K562 (cell line): Measurements from ENCODE around the gene RHBDD1. TPM values are rescaled to one million over a fixed set of nuclear protein-coding genes. Genes with fewer than 3 reads are reported as not detected.

Experiments
- ATAC-seq: fragments of 200-7000 bp; cut with Tn5 transposase; 3 replicates; pipeline ENCODE4 v1.9.1; 2020; ENCODE audit warnings: moderate library complexity
- BruUV-seq: library from RNA; stranded (reverse); fragments of 400-500 nt; replicated peaks from 2 replicates; lab custom pipeline; 2021; lab: Mats Ljungman, UMichigan
- CTCF ChIA-PET: fragments of 300-600 bp; formaldehyde crosslinking; extraction: SDS; loops from one replicate; lab custom pipeline; 2021; ENCODE audit warnings: low intra/inter-chr PET ratio; lab: Yijun Ruan, JAX
- POLR2A ChIA-PET: fragments of 300-600, 350-650 bp; sonication (Branson Sonifier 250); formaldehyde crosslinking; extraction: SDS; loops from one replicate; lab custom pipeline; 2021; ENCODE audit warnings: antibody characterized with exemption, inconsistent platforms; lab: Yijun Ruan, JAX
- DNase-seq, 4 experiments: peaks; one replicate each; pipeline versions ENCODE4 v3.0.0 to v3.0.0-alpha.2; 2011 to 2018; ENCODE audit warnings: low spot score in 3 of 4, mixed read lengths in 3 of 4; ENCODE audit errors: extremely low read depth in 1 of 4
- FAIRE-seq: peaks from 2 replicates; lab custom pipeline; 2011; peaks lifted over from hg19 to GRCh38; lab: Jason Lieb, UNC
- H2AFZ ChIP-seq: 2 replicates; pipeline ENCODE4 v1.6.0; 2011; ENCODE audit warnings: low read depth, low read length, control low read depth, inconsistent platforms
- H3K27ac ChIP-seq: fragments of 200-600 bp; 3 replicates; pipeline ENCODE4 v1.8.0; 2011; ENCODE audit warnings: low read depth, mild to moderate bottlenecking, control low read depth, inconsistent platforms, low read length, moderate library complexity, mixed read lengths; ENCODE audit errors: extremely low read depth
- H3K27me3 ChIP-seq, 2 experiments: fragments of 300-600 bp in 1 of 2; 2 replicates in 1 of 2; 3 replicates in 1 of 2; pipeline versions ENCODE4 v1.6.0 to v1.8.0; 2011; ENCODE audit warnings: inconsistent platforms in 2 of 2, low read length in 2 of 2, mild to moderate bottlenecking in 1 of 2, mixed read lengths in 1 of 2, moderate library complexity in 1 of 2; ENCODE audit not compliant: control insufficient read depth in 2 of 2, insufficient read depth in 2 of 2
- H3K36me3 ChIP-seq: fragments of 300-600 bp; 3 replicates; pipeline ENCODE4 v1.8.0; 2011; ENCODE audit warnings: mild to moderate bottlenecking, low read length, inconsistent platforms; ENCODE audit not compliant: control insufficient read depth, insufficient read depth
- H3K4me1 ChIP-seq, 2 experiments: fragments of 200-600 bp in 1 of 2; replicated peaks in 1 of 2; 2 replicates in 1 of 2; 3 replicates in 1 of 2; pipeline versions ENCODE4 v1.5.1 to v1.8.0; 2011; ENCODE audit warnings: inconsistent platforms in 2 of 2, low read length in 2 of 2, mild to moderate bottlenecking in 1 of 2, mixed read lengths in 1 of 2, moderate library complexity in 1 of 2; ENCODE audit not compliant: control insufficient read depth in 2 of 2, insufficient read depth in 2 of 2
- H3K4me2 ChIP-seq: 2 replicates; pipeline ENCODE4 v1.6.1; 2011; ENCODE audit warnings: low read length, control low read depth, inconsistent platforms, mixed read lengths; ENCODE audit not compliant: insufficient read depth
- H3K4me3 ChIP-seq: fragments of 200-600 bp; sonication (generic), shearing (Covaris generic); 2 replicates; pipeline ENCODE4 v1.5.1; 2016; ENCODE audit warnings: control low read depth, inconsistent platforms
- H3K79me2 ChIP-seq: fragments of 200-600 bp; 3 replicates; pipeline ENCODE4 v1.8.0; 2011; ENCODE audit warnings: low read length, inconsistent platforms; ENCODE audit not compliant: control insufficient read depth, insufficient read depth
- H3K9ac ChIP-seq, 2 experiments: 2 replicates each; pipeline versions ENCODE4 v1.6.0 to v1.6.1; 2011; ENCODE audit warnings: low read depth in 2 of 2, low read length in 2 of 2, control low read depth in 1 of 2, inconsistent platforms in 1 of 2, mild to moderate bottlenecking in 1 of 2, mixed read lengths in 1 of 2; ENCODE audit not compliant: insufficient read depth in 1 of 2
- H3K9me1 ChIP-seq: one replicate; pipeline ENCODE4 v1.6.0; 2011; ENCODE audit warnings: inconsistent platforms, mild to moderate bottlenecking, low read length, moderate library complexity; ENCODE audit not compliant: control insufficient read depth, insufficient read depth
- H3K9me3 ChIP-seq: replicated peaks from 2 replicates; pipeline ENCODE4 v1.5.1; 2011; ENCODE audit warnings: low read depth, low read length, inconsistent platforms; ENCODE audit not compliant: control insufficient read depth, insufficient read depth
- H4K20me1 ChIP-seq: replicated peaks from 2 replicates; pipeline ENCODE4 v1.6.1; 2011; ENCODE audit warnings: low read length, inconsistent platforms, mixed read lengths; ENCODE audit not compliant: control insufficient read depth, insufficient read depth
- CSDE1 ChIP-seq, 2 experiments: fragments of 450-650 bp; IDR thresholded peaks; 2 replicates each; pipeline ENCODE4 v1.6.1; 2016; ENCODE audit warnings: mild to moderate bottlenecking in 1 of 2
- EP400 ChIP-seq: fragments of 450-650 bp; IDR thresholded peaks from 2 replicates; pipeline ENCODE4 v1.6.1; 2017; ENCODE audit warnings: antibody characterized with exemption, mild to moderate bottlenecking, moderate library complexity
- NEUROD1 ChIP-seq: fragments of 150-350 bp; IDR thresholded peaks from 2 replicates; pipeline ENCODE4 v1.6.1; 2014; ENCODE audit warnings: borderline replicate concordance, low read length, low read depth; ENCODE audit not compliant: partially characterized antibody
- PTRF ChIP-seq: fragments of 450-650 bp; IDR thresholded peaks from 2 replicates; pipeline ENCODE4 v1.6.1; 2016; ENCODE audit warnings: mild to moderate bottlenecking, missing genetic modification characterization, missing compliant biosample characterization
- ZNF76 ChIP-seq: fragments of 250-450 bp; sonication (Bioruptor Pico); IDR thresholded peaks from 2 replicates; pipeline ENCODE4 v1.4.0; 2020; ENCODE audit warnings: mild to moderate bottlenecking, moderate library complexity, borderline replicate concordance
- ZSCAN32 ChIP-seq: fragments of 450-650 bp; formaldehyde crosslinking; IDR thresholded peaks from 2 replicates; pipeline ENCODE4 v1.4.0; 2020; ENCODE audit warnings: mild to moderate bottlenecking, moderate library complexity
- WGBS: fragments of 100-300 bp; shearing (Covaris generic); methylation state at CpG from one replicate; pipeline ENCODE4 v1.1.6; 2016; ENCODE audit warnings: low coverage, mixed read lengths; ENCODE audit not compliant: insufficient coverage; ENCODE audit errors: missing lambda C conversion rate; 5-methylcytosine and 5-hydroxymethylcytosine counted together
- in situ Hi-C: fragments of 300-500 bp; cut with MboI; formaldehyde crosslinking; loops from 4 replicates; pipeline ENCODE4 v1.15.0; 2018; ENCODE audit warnings: inconsistent platforms, mixed read lengths
- intact Hi-C: fragments of 100-400 bp; cut with micrococcal nuclease; formaldehyde crosslinking; loops from 2 replicates; pipeline ENCODE4 v1.14.2; 2022
- polyA plus RNA-seq, 8 experiments: library from polyadenylated mRNA; depleted of rRNA in 4 of 8; stranded (reverse) in 5 of 8; unstranded in 3 of 8; fragments of >200 nt; fragmentation: Nextera tagmentation in 2 of 8; fragmentation: Illumina TruSeq in 1 of 8; extraction: Ambion mirVana in 2 of 8; extraction: Trizol in 1 of 8; gene quantifications; 2 replicates each; pipeline versions ENCODE4 v1.2.1 to v1.2.3, GENCODE V29; 2011 to 2014; ENCODE audit warnings: inconsistent platforms in 1 of 8, missing spikeins in 1 of 8
- total RNA-seq, 7 experiments: library from RNA; depleted of rRNA in 6 of 7; stranded (reverse); fragments of >200 nt in 6 of 7; fragmentation: Illumina TruSeq in 2 of 7; extraction: Trizol in 2 of 7; gene quantifications; 2 replicates each; pipeline versions ENCODE4 v1.2.1 to v1.2.3, GENCODE V29; 2011 to 2021; ENCODE audit warnings: low replicate concordance in 1 of 7
- TF ChIP-seq, protein P1 (sequence below): sonication (generic); formaldehyde crosslinking; IDR thresholded peaks from 2 replicates; pipeline ENCODE4 v1.8.1; 2023; ENCODE audit warnings: mild to moderate bottlenecking, missing genetic modification reagents

Gene RHBDD1
- total and polyA plus RNA-seq, 9 of the 15 experiments (the other 6 are each of a cell fraction or from before 2014, with no cell fraction given): 4.8 to 34.8 (median 15.6) TPM

DNA sequence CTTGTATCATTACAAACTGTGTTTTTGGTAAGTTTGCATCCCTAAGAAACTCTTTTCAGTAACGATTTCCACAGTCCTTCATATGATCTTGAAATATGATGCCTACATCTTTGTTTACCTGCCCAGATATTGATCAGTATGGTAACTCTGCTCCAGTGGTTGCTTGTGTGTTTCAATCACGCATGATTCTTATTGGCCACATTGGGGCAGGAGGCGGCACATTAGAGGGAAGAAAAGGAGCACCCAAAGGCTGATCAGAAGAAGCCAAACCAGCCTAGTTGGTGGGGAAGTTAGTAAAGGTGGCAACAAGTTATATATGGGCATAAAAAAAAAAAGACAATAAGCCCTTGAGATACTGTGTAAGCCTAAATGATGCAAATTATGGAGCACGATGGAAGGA is 158.9 kb downstream of the RHBDD1 start:
- intact Hi-C loops: no loop called here

More for the DNA sequence above, 158.9 kb downstream of the RHBDD1 start:
- Histone ChIP-seq H2AFZ (no peak overlapping the region), H3K27ac (no peak overlapping the region), H3K9ac (no peak overlapping the region), H3K9me3 (no peaks in the 10 kb centered on the region), H3K36me3 (peaks cover 10% of the 10 kb centered on the region; the same call in 1 of the 3 replicates), H3K9me1 (no peaks in the 10 kb centered on the region), H4K20me1 (no peaks in the 10 kb centered on the region), H3K4me1 (no peaks in the 10 kb centered on the region), H3K79me2 (no peaks in the 10 kb centered on the region), H3K27me3 (no peaks in the 10 kb centered on the region), H3K4me3 (no peak overlapping the region), H3K4me2 (no peak overlapping the region)
- ATAC-seq: no peak
- TF ChIP-seq ZNF76 (no peak), EP400 (no peak), ZSCAN32 (CRISPR knock-in tag) (no peak), CSDE1 (IDR thresholded peaks at IDR 0.05) (no peak), PTRF (tag) (no peak), NEUROD1 (no peak)
- TF ChIP-seq, protein P1, sequence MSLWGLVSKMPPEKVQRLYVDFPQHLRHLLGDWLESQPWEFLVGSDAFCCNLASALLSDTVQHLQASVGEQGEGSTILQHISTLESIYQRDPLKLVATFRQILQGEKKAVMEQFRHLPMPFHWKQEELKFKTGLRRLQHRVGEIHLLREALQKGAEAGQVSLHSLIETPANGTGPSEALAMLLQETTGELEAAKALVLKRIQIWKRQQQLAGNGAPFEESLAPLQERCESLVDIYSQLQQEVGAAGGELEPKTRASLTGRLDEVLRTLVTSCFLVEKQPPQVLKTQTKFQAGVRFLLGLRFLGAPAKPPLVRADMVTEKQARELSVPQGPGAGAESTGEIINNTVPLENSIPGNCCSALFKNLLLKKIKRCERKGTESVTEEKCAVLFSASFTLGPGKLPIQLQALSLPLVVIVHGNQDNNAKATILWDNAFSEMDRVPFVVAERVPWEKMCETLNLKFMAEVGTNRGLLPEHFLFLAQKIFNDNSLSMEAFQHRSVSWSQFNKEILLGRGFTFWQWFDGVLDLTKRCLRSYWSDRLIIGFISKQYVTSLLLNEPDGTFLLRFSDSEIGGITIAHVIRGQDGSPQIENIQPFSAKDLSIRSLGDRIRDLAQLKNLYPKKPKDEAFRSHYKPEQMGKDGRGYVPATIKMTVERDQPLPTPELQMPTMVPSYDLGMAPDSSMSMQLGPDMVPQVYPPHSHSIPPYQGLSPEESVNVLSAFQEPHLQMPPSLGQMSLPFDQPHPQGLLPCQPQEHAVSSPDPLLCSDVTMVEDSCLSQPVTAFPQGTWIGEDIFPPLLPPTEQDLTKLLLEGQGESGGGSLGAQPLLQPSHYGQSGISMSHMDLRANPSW (CRISPR knock-in tag): no peak
- CTCF ChIA-PET: no interaction called here
- DNase-seq: no peak
- POLR2A ChIA-PET: interaction anchor here (0.6 kb wide), 1 partner anchor 275 kb away, joined by 3 read pairs; no protein-coding TSS in a partner anchor
- no TSS peak for BruUV-seq
- FAIRE-seq: no peak
- 80% methylated on average over 3 of the region's 4 CpGs for WGBS
- in situ Hi-C loops: no loop called here
